Cardiac fibroblast (primary cell): ENCODE results near the gene FES.
A peak's percentile ranks its signal among the peaks of the same experiment; 100 is the strongest.

Experiments
- DNase-seq, 2 donors: peaks; one replicate each; pipeline versions ENCODE4 v3.0.0 to v3.0.0-alpha.2; 2010; ENCODE audit warnings: low read depth in 2 of 2
- H3K4me3 ChIP-seq, 2 donors: replicated peaks in 1 of 2; 1 replicate in 1 of 2; 2 replicates in 1 of 2; pipeline ENCODE4 v1.5.1; 2011; ENCODE audit warnings: low read depth in 2 of 2, low read length in 2 of 2, mild to moderate bottlenecking in 2 of 2, moderate library complexity in 1 of 2
- CTCF ChIP-seq: IDR thresholded peaks from one replicate; pipeline ENCODE4 v1.5.1; 2011; ENCODE audit warnings: low read depth, mild to moderate bottlenecking, low read length, inconsistent platforms

Gene FES

GRCh38 chr15:90866161-90866715, 18.1 kb upstream of the FES start:
- TF ChIP-seq CTCF = no peak
- no peak for DNase-seq
- no peak overlapping the region for H3K4me3 ChIP-seq

- no peak for TF ChIP-seq CTCF
- DNase-seq = no peak
- H3K4me3 ChIP-seq = no peak overlapping the region
These were observed 17.5 kb upstream of the FES start for GRCh38 chr15:90866800-90867199.

GRCh38 chr15:90868261-90868689, 16.0 kb upstream of the FES start, which contains the start of gene FURIN:
Gene FURIN (plus strand): TSS chr15:90868588. CDS start chr15:90875741, 7,153 bp downstream.
- TF ChIP-seq CTCF = no peak
- H3K4me3 ChIP-seq = no peak within 1 kb of the TSS
- DNase-seq = no peak

- no peak for TF ChIP-seq CTCF
- no peak overlapping the region for H3K4me3 ChIP-seq
- no peak for DNase-seq
These were observed 15.2 kb upstream of the FES start for GRCh38 chr15:90869140-90869541.

- peak; percentile 94 to 95 for DNase-seq
- H3K4me3 ChIP-seq = peak overlapping the region in 1 of 2 donors; percentile 67
- TF ChIP-seq CTCF = no peak
These were observed 14.5 kb upstream of the FES start for GRCh38 chr15:90869601-90870353.

GRCh38 chr15:90870354-90871138, 13.8 kb upstream of the FES start:
- DNase-seq = peak; percentile 36 to 48
- H3K4me3 ChIP-seq = peak overlapping the region; percentile 67 to 71
- no peak for TF ChIP-seq CTCF
